ENCODE results near the gene CCDC188. TPM values are rescaled to one million over a fixed set of nuclear protein-coding genes. Genes with fewer than 3 reads are reported as not detected.

CCDC188 gene
- total and polyA plus RNA-seq, 9 of the 15 experiments (the other 6 are each of a cell fraction or from before 2014, with no cell fraction given): not detected

- peak; percentile 26; the same call in 1 of the 2 replicates for TF ChIP-seq CEBPG (CRISPR knock-in tag; IDR thresholded peaks at IDR 0.05)
- TF ChIP-seq CEBPG (tag; conservative IDR thresholded peaks at IDR 0.05 in 1 of 2, IDR thresholded peaks at IDR 0.05 in 1 of 2): no peak
- no peak for TF ChIP-seq JUN (IDR thresholded peaks at IDR 0.05; ENCODE audit: borderline replicate concordance, low read depth, low read length)
- TF ChIP-seq JUN (CRISPR knock-in tag; IDR thresholded peaks at IDR 0.05; ENCODE audit: borderline replicate concordance): peak; percentile 88; the same call in 1 of the 2 replicates
- 0 out of 2 replicates have a peak, but pooled peaks have one; percentile 64 for TF ChIP-seq IRF2 (CRISPR knock-in tag; IDR thresholded peaks at IDR 0.05)
- peak; percentile 56; the same call in 1 of the 2 replicates for TF ChIP-seq ZNF143 (CRISPR knock-in tag; IDR thresholded peaks at IDR 0.05)
Observed at GRCh38 chr22:20192972-20193760, 42.3 kb upstream of the CCDC188 start (continued).

GRCh38 chr22:20192293-20192971 is 41.6 kb upstream of the CCDC188 start:
- in situ Hi-C loops (cut with MboI): no loop called here
- Histone ChIP-seq H3K79me2 (ENCODE audit: control insufficient read depth, insufficient read depth, low read length) (no peaks in the 10 kb centered on the region), H3K36me3 (ENCODE audit: control insufficient read depth, insufficient read depth, low read length) (no peaks in the 10 kb centered on the region), H4K20me1 (replicated peaks; ENCODE audit: control insufficient read depth, insufficient read depth, low read length) (peaks cover 29% of the 10 kb centered on the region), H3K4me1 (replicated peaks in 1 of 2; ENCODE audit: control insufficient read depth in 2 of 2, insufficient read depth in 2 of 2, low read length in 2 of 2) (peaks cover 0 to 55% of the 10 kb centered on the region in 2 experiments; a peak in 2 of 5 replicates), H3K4me3 (no peak overlapping the region), H3K9ac (ENCODE audit: insufficient read depth in 1 of 2, low read depth in 2 of 2, low read length in 2 of 2) (peak overlapping the region in 1 of 2 experiments; percentile 31; a peak in 2 of 4 replicates), H3K4me2 (ENCODE audit: insufficient read depth, low read length) (no peak overlapping the region), H3K27me3 (ENCODE audit: control insufficient read depth in 2 of 2, insufficient read depth in 2 of 2, low read length in 2 of 2) (peaks cover 66 to 84% of the 10 kb centered on the region in 2 experiments), H3K27ac (ENCODE audit: extremely low read depth, low read depth, low read length) (no peak overlapping the region), H3K9me1 (ENCODE audit: control insufficient read depth, insufficient read depth, low read length) (peaks cover 3% of the 10 kb centered on the region), H2AFZ (ENCODE audit: low read depth, low read length) (no peak overlapping the region), H3K9me3 (replicated peaks; ENCODE audit: control insufficient read depth, insufficient read depth, low read depth, low read length) (no peaks in the 10 kb centered on the region)
- ATAC-seq: no peak
- no peak for DNase-seq (ENCODE audit: extremely low read depth in 1 of 4, low spot score in 3 of 4)
- BruUV-seq (replicated peaks): no TSS peak
- intact Hi-C loops (cut with micrococcal nuclease): loop anchor here (5.0 kb wide), 1 partner anchor 35 kb away; no protein-coding TSS in a partner anchor
- 7% methylated on average over 10 of the region's 10 CpGs for WGBS (ENCODE audit: insufficient coverage, low coverage, missing lambda C conversion rate)
- ChIA-PET POLR2A (interaction anchor here (0.6 to 1.6 kb wide), 9 partner anchors 9 to 840 kb away, joined by 3 to 5 read pairs (median 4); no protein-coding TSS in a partner anchor), CTCF (ENCODE audit: low intra/inter-chr PET ratio) (interaction anchor here (0.6 kb wide), 1 partner anchor 454 kb away, joined by 5 read pairs; no protein-coding TSS in a partner anchor)
- no peak for FAIRE-seq
- TF ChIP-seq TEAD1 (CRISPR knock-in tag; IDR thresholded peaks at IDR 0.05): no peak
- peak; percentile 76; the same call in 1 of the 2 replicates for TF ChIP-seq ZNF436 (CRISPR knock-in tag; IDR thresholded peaks at IDR 0.05)
- 0 out of 2 replicates have a peak, but pooled peaks have one; percentile 29 for TF ChIP-seq BCOR (IDR thresholded peaks at IDR 0.05)
- TF ChIP-seq ARID3B (CRISPR knock-in tag; IDR thresholded peaks at IDR 0.05; ENCODE audit: borderline replicate concordance): 0 out of 2 replicates have a peak, but pooled peaks have one; percentile 9
- TF ChIP-seq CBFB (CRISPR knock-in tag; IDR thresholded peaks at IDR 0.05): peak; percentile 65; the same call in 1 of the 2 replicates
- TF ChIP-seq, protein P1, sequence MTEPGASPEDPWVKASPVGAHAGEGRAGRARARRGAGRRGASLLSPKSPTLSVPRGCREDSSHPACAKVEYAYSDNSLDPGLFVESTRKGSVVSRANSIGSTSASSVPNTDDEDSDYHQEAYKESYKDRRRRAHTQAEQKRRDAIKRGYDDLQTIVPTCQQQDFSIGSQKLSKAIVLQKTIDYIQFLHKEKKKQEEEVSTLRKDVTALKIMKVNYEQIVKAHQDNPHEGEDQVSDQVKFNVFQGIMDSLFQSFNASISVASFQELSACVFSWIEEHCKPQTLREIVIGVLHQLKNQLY (CRISPR knock-in tag; conservative IDR thresholded peaks at IDR 0.05): 0 out of 4 replicates have a peak, but pooled peaks of 1 of the 2 experiments have one; percentile 78
- TF ChIP-seq ZNF778 (CRISPR knock-in tag; IDR thresholded peaks at IDR 0.05): no peak
- TF ChIP-seq GABPB1 (CRISPR knock-in tag; IDR thresholded peaks at IDR 0.05): peak; percentile 28; the same call in 1 of the 2 replicates
- TF ChIP-seq ZFP36 (IDR thresholded peaks at IDR 0.05; ENCODE audit: low read depth, low read length, partially characterized antibody): peak; percentile 99
- TF ChIP-seq ZNF12 (CRISPR knock-in tag; IDR thresholded peaks at IDR 0.05): peak; percentile 53; the same call in 1 of the 2 replicates
